GM18868 (cell line): ENCODE measurements around the gene USP19.
A peak's percentile ranks its signal among the peaks of the same experiment; 100 is the strongest.

Source experiments
- ATAC-seq: cut with Tn5 transposase; IDR thresholded peaks from one replicate; pipeline ENCODE4 v1.9.1; 2021; ENCODE audit warnings: mild to moderate bottlenecking, moderate library complexity; ENCODE audit not compliant: unreplicated experiment

The USP19 gene

GRCh38 chr3:49133226-49133951 lies 12.8 kb upstream of the USP19 start:
- no peak for ATAC-seq

GRCh38 chr3:49132437-49133225 lies 12.0 kb upstream of the USP19 start, which contains the start of gene LAMB2:
LAMB2 (minus strand) TSS chr3:49133050; CDS start chr3:49132867, 183 bp downstream.
- no peak for ATAC-seq

- no peak for ATAC-seq
These were observed 11.4 kb upstream of the USP19 start for GRCh38 chr3:49132073-49132436.

- no peak for ATAC-seq
These were observed 11.0 kb upstream of the USP19 start for GRCh38 chr3:49131576-49131975.

- no peak for ATAC-seq
These were observed 10.4 kb upstream of the USP19 start for GRCh38 chr3:49131040-49131439.

- ATAC-seq = no peak
These were observed 4.5 kb upstream of the USP19 start for GRCh38 chr3:49124991-49125670.

- no peak for ATAC-seq
These were observed 3.6 kb upstream of the USP19 start for GRCh38 chr3:49124203-49124602.

- ATAC-seq = no peak
These were observed 3.1 kb upstream of the USP19 start for GRCh38 chr3:49123687-49124086.

GRCh38 chr3:49122886-49123545 lies 2.4 kb upstream of the USP19 start:
- no peak for ATAC-seq

GRCh38 chr3:49122451-49122850 lies 1.8 kb upstream of the USP19 start:
- ATAC-seq = no peak

GRCh38 chr3:49122022-49122421 lies 1.4 kb upstream of the USP19 start:
- ATAC-seq = no peak

- ATAC-seq = no peak
These were observed 611 bp upstream of the USP19 start for GRCh38 chr3:49121132-49121736.

GRCh38 chr3:49120096-49120437 lies 556 bp downstream of the USP19 start:
- no peak for ATAC-seq

GRCh38 chr3:49119439-49119838 lies 1.2 kb downstream of the USP19 start:
- no peak for ATAC-seq

GRCh38 chr3:49119036-49119435 lies 1.6 kb downstream of the USP19 start:
- no peak for ATAC-seq

GRCh38 chr3:49112262-49112661 lies 8.4 kb downstream of the USP19 start:
- no peak for ATAC-seq

GRCh38 chr3:49111347-49111746 lies 9.3 kb downstream of the USP19 start:
- no peak for ATAC-seq

GRCh38 chr3:49110780-49111179 lies 9.8 kb downstream of the USP19 start:
- ATAC-seq = no peak

- no peak for ATAC-seq
These were observed 12.3 kb downstream of the USP19 start for GRCh38 chr3:49108346-49108745.

GRCh38 chr3:49104427-49105291 lies 16.0 kb downstream of the USP19 start, which contains the start of gene QARS1:
QARS1 (minus strand) TSS chr3:49104757; CDS start chr3:49104733, 24 bp downstream.
- peak; percentile 93 for ATAC-seq
